Hematopoietic multipotent progenitor cell treated with erythropoietin and hydrocortisone succinate and interleukin-3 and kit ligand, for 15 days (in vitro differentiated cells): ENCODE data around the gene SYTL2.
"Not testable (repeated sequence)": the region's sequence is repeated elsewhere in the genome, so short reads cannot be mapped to it uniquely, and the experiment has no call there.

Source experiments
- DNase-seq: peaks from one replicate; pipeline ENCODE4 v3.0.0-alpha.2; 2015; ENCODE audit warnings: low spot score

Gene SYTL2

GRCh38 chr11:85795712-85796487 is 15.0 kb downstream of the SYTL2 start:
- DNase-seq: no peak

- DNase-seq: no peak
These were observed 19.4 kb downstream of the SYTL2 start for GRCh38 chr11:85791409-85791990.

GRCh38 chr11:85787809-85788760 is 22.9 kb downstream of the SYTL2 start:
- DNase-seq: no peak

GRCh38 chr11:85787168-85787567 is 23.8 kb downstream of the SYTL2 start:
- DNase-seq: no peak

- DNase-seq: no peak
These were observed 26.3 kb downstream of the SYTL2 start for GRCh38 chr11:85784480-85785265.

GRCh38 chr11:85783758-85784157 is 27.2 kb downstream of the SYTL2 start:
- DNase-seq: no peak

GRCh38 chr11:85780780-85781517 is 30.0 kb downstream of the SYTL2 start:
- DNase-seq: not testable (repeated sequence)

GRCh38 chr11:85779956-85780640 is 30.8 kb downstream of the SYTL2 start:
- DNase-seq: no peak

GRCh38 chr11:85777603-85777972 is 33.4 kb downstream of the SYTL2 start:
- not testable (repeated sequence) for DNase-seq

- no peak for DNase-seq
These were observed 33.9 kb downstream of the SYTL2 start for GRCh38 chr11:85776951-85777602.

- no peak for DNase-seq
These were observed 36.5 kb downstream of the SYTL2 start for GRCh38 chr11:85774256-85775101.

GRCh38 chr11:85772695-85773094 is 38.2 kb downstream of the SYTL2 start:
- DNase-seq: no peak

GRCh38 chr11:85771568-85771967 is 39.4 kb downstream of the SYTL2 start:
- DNase-seq: no peak

GRCh38 chr11:85769771-85770170 is 41.2 kb downstream of the SYTL2 start:
- DNase-seq: no peak

- DNase-seq: no peak
These were observed 42.3 kb downstream of the SYTL2 start for GRCh38 chr11:85768473-85769146.

- no peak for DNase-seq
These were observed 43.5 kb downstream of the SYTL2 start for GRCh38 chr11:85767246-85767945.

- DNase-seq: no peak
These were observed 44.2 kb downstream of the SYTL2 start for GRCh38 chr11:85766721-85767161.

- DNase-seq: no peak
These were observed 46.1 kb downstream of the SYTL2 start for GRCh38 chr11:85764796-85765195.
